Stomach (tissue), 9 donors: Measurements from ENCODE around the gene ZNF280B. TPM values are rescaled to one million over a fixed set of nuclear protein-coding genes. Genes with fewer than 3 reads are reported as not detected.

Experiments used
- DNase-seq, 2 donors: peaks; one replicate each; pipeline versions ENCODE4 v3.0.0 to v3.0.0-alpha.2; 2013 to 2019
- H3K27ac ChIP-seq, 5 donors: fragments of 200-600 bp in 4 of 5; sonication (generic) in 4 of 5; one replicate each; pipeline ENCODE4 v1.5.1; 2013 to 2019; ENCODE audit warnings: mild to moderate bottlenecking in 1 of 5, moderate library complexity in 1 of 5
- H3K27me3 ChIP-seq, 3 donors: fragments of 200-600 bp; sonication (generic); one replicate each; pipeline ENCODE4 v1.5.1; 2017 to 2019; ENCODE audit warnings: mixed run types in 1 of 3
- H3K36me3 ChIP-seq, 4 donors: fragments of 200-600 bp; sonication (generic); 1 replicate in 3 of 4; 2 replicates in 1 of 4; pipeline ENCODE4 v1.5.1; 2016 to 2019
- H3K4me1 ChIP-seq, 4 donors: fragments of 200-600 bp; sonication (generic); one replicate each; pipeline ENCODE4 v1.5.1; 2016 to 2019
- H3K4me3 ChIP-seq, 4 donors: fragments of 200-600 bp; sonication (generic) in 3 of 4; one replicate each; pipeline ENCODE4 v1.5.1; 2016 to 2019; ENCODE audit warnings: mild to moderate bottlenecking in 1 of 4
- H3K9me3 ChIP-seq, 4 donors: fragments of 200-600 bp; sonication (generic); one replicate each; pipeline ENCODE4 v1.5.1; 2016 to 2019
- EP300 ChIP-seq: sonication (generic); formaldehyde crosslinking; IDR thresholded peaks from one replicate; pipeline ENCODE4 v1.6.1; 2017; ENCODE audit warnings: antibody characterized with exemption
- POLR2A ChIP-seq, 4 donors: fragments of 450-650 bp; IDR thresholded peaks; one replicate each; pipeline ENCODE4 v1.6.1; 2016; ENCODE audit warnings: antibody characterized with exemption in 4 of 4, control low read depth in 2 of 4, mild to moderate bottlenecking in 1 of 4, moderate library complexity in 1 of 4
- POLR2AphosphoS5 ChIP-seq, 3 donors: sonication (generic); formaldehyde crosslinking; IDR thresholded peaks; one replicate each; pipeline ENCODE4 v1.6.1; 2016; ENCODE audit warnings: antibody characterized with exemption in 3 of 3
- WGBS, 5 donors: extraction: QIAGEN DNeasy Blood & Tissue Kit in 3 of 5; methylation state at CpG; one replicate each; pipeline versions ENCODE4 v1.1.5 to v1.1.7; 2013 to 2018; 5-methylcytosine and 5-hydroxymethylcytosine counted together
- intact Hi-C: fragments of 100-400 bp; cut with DNase I; formaldehyde crosslinking; loops from one replicate; pipeline ENCODE4 v1.15.1; 2023; ENCODE audit warnings: low total_unique reads
- polyA plus RNA-seq, 3 donors: library from polyadenylated mRNA; stranded (reverse); fragments of 200-250 nt; gene quantifications; one replicate each; pipeline ENCODE4 v1.2.3, GENCODE V29; 2013
- total RNA-seq, 5 donors: library from RNA; depleted of rRNA; stranded (reverse); fragments of >200 nt; gene quantifications; one replicate each; pipeline versions ENCODE4 v1.1.0 to v1.2.3, GENCODE V29; 2014 to 2016
- TF ChIP-seq, protein P1 (sequence below), 7 experiments: fragments of 450-650 bp in 4 of 7; fragments of 200-600 bp in 3 of 7; sonication (generic) in 3 of 7; IDR thresholded peaks; one replicate each; pipeline ENCODE4 v1.5.1; 2016 to 2019; ENCODE audit warnings: antibody characterized with exemption in 7 of 7, control low read depth in 2 of 7, mild to moderate bottlenecking in 1 of 7
- donor health status: healthy with polysubstance abuse.
- donor health status: Bipolar disorder and iron deficiency.
- donor health status: healthy.

Gene ZNF280B
- total and polyA plus RNA-seq, 8 donors = under 0.01 to 1.3 (median 0.15) TPM; not detected in 1

DNA sequence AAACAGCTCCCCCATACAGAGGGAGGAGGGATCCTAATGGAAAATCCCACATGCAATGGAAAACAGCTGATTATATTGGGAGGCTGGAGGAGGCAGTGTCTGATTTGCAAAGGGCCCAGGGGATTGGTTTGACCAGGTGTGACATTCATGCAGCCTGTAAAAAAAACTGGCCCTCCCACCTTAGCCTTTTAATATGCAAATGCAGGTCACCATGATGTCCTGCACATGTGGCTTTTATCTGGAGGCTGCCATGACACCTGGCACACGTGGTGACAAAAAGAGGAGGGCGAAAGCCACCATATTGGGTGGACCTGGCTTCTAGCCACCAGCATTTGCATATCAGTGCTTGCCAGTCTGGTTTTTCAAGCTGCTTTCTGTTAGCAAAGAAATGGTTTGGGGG, 48.5 kb downstream of the ZNF280B start:
- Histone ChIP-seq H3K27ac (no peak overlapping the region), H3K4me1 (peaks cover 0 to 3% (median 0%) of the 10 kb centered on the region in 4 donors), H3K27me3 (peaks cover 0 to 52% (median 12%) of the 10 kb centered on the region in 3 donors), H3K4me3 (no peak overlapping the region), H3K9me3 (peaks cover 22 to 39% (median 35%) of the 10 kb centered on the region in 4 donors), H3K36me3 (no peaks in the 10 kb centered on the region)
- no peak for DNase-seq
- TF ChIP-seq EP300 (no peak), POLR2AphosphoS5 (IDR thresholded peaks at IDR 0.05) (no peak), POLR2A (IDR thresholded peaks at IDR 0.05) (no peak)
- TF ChIP-seq, protein P1, sequence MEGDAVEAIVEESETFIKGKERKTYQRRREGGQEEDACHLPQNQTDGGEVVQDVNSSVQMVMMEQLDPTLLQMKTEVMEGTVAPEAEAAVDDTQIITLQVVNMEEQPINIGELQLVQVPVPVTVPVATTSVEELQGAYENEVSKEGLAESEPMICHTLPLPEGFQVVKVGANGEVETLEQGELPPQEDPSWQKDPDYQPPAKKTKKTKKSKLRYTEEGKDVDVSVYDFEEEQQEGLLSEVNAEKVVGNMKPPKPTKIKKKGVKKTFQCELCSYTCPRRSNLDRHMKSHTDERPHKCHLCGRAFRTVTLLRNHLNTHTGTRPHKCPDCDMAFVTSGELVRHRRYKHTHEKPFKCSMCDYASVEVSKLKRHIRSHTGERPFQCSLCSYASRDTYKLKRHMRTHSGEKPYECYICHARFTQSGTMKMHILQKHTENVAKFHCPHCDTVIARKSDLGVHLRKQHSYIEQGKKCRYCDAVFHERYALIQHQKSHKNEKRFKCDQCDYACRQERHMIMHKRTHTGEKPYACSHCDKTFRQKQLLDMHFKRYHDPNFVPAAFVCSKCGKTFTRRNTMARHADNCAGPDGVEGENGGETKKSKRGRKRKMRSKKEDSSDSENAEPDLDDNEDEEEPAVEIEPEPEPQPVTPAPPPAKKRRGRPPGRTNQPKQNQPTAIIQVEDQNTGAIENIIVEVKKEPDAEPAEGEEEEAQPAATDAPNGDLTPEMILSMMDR (IDR thresholded peaks at IDR 0.05) = no peak
- intact Hi-C loops = loop anchor here (10.0 kb wide), 1 partner anchor 65 kb away; the partner anchor contains the start of gene ZNF280A
- WGBS, 5 donors = 63 to 77% (median 70%) methylated on average over 2 of the region's 2 CpGs

DNA sequence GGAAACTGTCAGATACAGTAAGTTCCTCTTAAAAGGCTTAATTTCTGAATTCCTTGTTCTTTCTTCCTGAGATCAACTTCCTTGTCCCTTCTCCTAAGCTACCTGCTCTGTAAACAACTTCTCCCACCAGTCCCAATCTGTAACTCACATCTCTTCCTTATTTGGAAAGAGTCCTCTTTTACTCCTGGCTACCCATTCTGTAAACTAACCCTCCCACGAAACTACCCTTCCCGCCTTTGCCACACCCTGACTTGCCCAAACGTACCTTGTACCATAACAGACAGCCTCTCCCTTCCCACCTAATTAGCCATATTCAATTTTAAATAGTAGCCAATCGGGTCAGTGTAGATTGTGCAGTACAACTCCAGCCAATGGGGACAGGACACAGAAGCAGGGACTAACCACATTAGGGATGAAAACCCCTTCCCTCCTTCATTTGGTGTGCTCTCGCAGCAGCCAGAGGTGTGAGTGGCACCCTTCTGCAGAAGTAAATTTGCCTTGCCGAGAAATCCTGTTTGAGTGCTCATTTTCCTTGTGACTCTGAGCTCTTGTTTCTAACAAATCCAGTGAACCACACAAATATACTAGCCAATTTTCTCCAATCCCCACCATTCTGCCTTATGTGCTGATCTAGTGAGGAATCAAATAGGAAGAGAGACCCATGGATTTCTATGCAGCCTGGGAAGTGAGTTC, 49.5 kb downstream of the ZNF280B start:
- TF ChIP-seq POLR2AphosphoS5 (IDR thresholded peaks at IDR 0.05) = no peak
- TF ChIP-seq, protein P1 (IDR thresholded peaks at IDR 0.05) = no peak
- TF ChIP-seq POLR2A (IDR thresholded peaks at IDR 0.05) = no peak
- no peak for TF ChIP-seq EP300
- DNase-seq = no peak
- Histone ChIP-seq H3K27me3 (peaks cover 0 to 52% (median 12%) of the 10 kb centered on the region in 3 donors), H3K9me3 (peaks cover 22 to 45% (median 37%) of the 10 kb centered on the region in 4 donors), H3K4me3 (no peak overlapping the region), H3K36me3 (no peaks in the 10 kb centered on the region), H3K27ac (no peak overlapping the region), H3K4me1 (peaks cover 0 to 3% (median 0%) of the 10 kb centered on the region in 4 donors)
- 71 to 83% (median 77%) methylated on average over 6 of the region's 6 CpGs for WGBS, 5 donors
- intact Hi-C loops = no loop called here

DNA sequence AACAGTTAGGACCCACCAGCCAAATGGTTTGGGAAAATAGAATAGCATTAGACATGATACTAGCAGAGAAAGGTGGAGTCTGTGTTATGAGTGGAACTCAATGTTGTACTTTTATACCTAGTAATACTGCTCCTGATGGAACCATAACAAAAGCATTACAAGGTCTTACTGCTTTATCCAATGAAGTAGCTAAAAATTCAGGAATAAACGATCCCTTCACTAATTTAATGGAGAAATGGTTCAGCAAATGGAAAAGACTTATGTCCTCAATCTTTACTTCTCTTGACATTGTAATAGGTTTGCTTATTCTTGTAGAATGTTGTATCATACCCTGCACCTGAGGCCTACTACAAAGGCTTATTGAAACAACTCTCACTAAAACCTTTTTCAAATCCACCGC, 50.2 kb downstream of the ZNF280B start:
- Histone ChIP-seq H3K36me3 (no peaks in the 10 kb centered on the region), H3K4me1 (no peaks in the 10 kb centered on the region), H3K27ac (no peak overlapping the region), H3K9me3 (peaks cover 22 to 52% (median 43%) of the 10 kb centered on the region in 4 donors), H3K4me3 (no peak overlapping the region), H3K27me3 (peaks cover 0 to 50% (median 7%) of the 10 kb centered on the region in 3 donors)
- DNase-seq = no peak
- intact Hi-C loops = no loop called here
- 83 to 89% (median 84%) methylated on average over 2 of the region's 2 CpGs for WGBS, 5 donors
- TF ChIP-seq POLR2AphosphoS5 (IDR thresholded peaks at IDR 0.05) (no peak), EP300 (no peak), POLR2A (IDR thresholded peaks at IDR 0.05) (no peak)
- TF ChIP-seq, protein P1 (IDR thresholded peaks at IDR 0.05) = no peak

DNA sequence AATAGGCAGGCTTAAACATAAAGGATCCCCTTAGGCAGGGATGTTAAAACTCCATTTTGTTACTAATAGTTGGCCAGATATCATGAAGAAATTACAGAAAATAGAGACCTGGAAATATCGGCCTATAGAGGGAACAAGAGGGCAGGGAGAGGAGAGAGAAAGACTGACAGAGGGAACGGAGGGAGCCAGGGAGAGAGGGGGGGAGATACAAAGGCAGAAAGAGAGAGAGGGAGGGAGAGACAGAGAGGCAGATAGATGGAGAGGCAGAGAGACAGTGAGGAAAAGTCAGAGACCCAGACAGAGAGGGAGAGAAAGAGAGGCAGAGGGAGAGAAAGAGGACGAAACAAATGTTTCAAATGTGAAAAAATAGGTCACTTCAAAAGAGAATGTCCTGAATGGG, 53.5 kb downstream of the ZNF280B start:
- no peaks in the 10 kb centered on the region for H3K36me3 ChIP-seq
- DNase-seq = no peak
- intact Hi-C loops = no loop called here
- H3K9me3 ChIP-seq = peaks cover 21 to 54% (median 46%) of the 10 kb centered on the region in 4 donors
- H3K27me3 ChIP-seq = peaks cover 0 to 48% (median 0%) of the 10 kb centered on the region in 3 donors
- TF ChIP-seq, protein P1 (IDR thresholded peaks at IDR 0.05) = no peak
- TF ChIP-seq POLR2A (IDR thresholded peaks at IDR 0.05) (no peak), EP300 (no peak), POLR2AphosphoS5 (IDR thresholded peaks at IDR 0.05) (no peak)
- no peak overlapping the region for H3K4me3 ChIP-seq
- WGBS, 5 donors = 56 to 67% (median 63%) methylated on average over 3 of the region's 3 CpGs
- H3K27ac ChIP-seq = no peak overlapping the region
- no peaks in the 10 kb centered on the region for H3K4me1 ChIP-seq
